ENCODE measurements around the gene UBE2G1.

Gene UBE2G1

DNA sequence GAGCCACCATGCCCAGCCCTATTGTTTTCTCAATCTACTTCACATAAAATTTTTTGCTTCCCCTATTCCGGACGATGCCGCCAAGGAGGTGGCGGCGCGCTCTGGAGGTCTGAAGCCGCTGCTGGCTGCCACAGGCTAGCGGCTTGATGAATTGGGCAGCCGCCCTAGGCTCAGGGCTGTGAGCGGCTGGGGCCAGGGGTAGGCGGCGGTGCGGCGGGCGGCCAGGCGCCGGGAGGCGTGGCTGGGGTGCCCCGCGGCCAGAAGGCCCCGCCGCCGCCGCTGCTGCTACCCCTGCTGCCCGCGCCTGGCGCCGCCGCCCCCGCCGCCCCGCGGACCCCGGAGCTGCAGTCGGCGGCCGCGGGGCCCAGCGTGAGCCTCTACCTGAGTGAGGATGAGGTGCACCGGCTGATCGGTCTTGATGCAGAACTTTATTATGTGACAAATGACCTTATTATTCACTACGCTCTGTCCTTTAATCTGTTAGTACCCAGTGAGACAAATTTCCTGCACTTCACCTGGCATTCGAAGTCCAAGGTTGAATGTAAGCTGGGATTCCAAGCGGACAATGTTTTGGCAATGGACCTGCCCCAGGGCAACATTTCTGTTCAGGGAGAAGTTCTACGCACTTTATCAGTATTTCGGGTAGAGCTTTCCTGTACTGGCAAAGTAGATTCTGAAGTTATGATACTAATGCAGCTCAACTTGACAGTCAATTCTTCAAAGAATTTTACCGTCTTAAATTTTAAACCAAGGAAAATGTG, 144.4 kb downstream of the UBE2G1 start:
- Mint-ChIP-seq H3K4me3 (no peak overlapping the region), H3K9me3 (no peaks in the 10 kb centered on the region), H3K27me3 (no peaks in the 10 kb centered on the region), H3K27ac (no peak overlapping the region), H3K4me1 (ENCODE audit: low read depth) (no peaks in the 10 kb centered on the region), H3K36me3 (ENCODE audit: low read depth) (peaks cover 79% of the 10 kb centered on the region)
- intact Hi-C loops (cut with micrococcal nuclease) = no loop called here

- Mint-ChIP-seq H3K9me3 (no peaks in the 10 kb centered on the region), H3K36me3 (ENCODE audit: low read depth) (peaks cover 80% of the 10 kb centered on the region), H3K4me3 (no peak overlapping the region), H3K4me1 (ENCODE audit: low read depth) (no peaks in the 10 kb centered on the region), H3K27ac (no peak overlapping the region), H3K27me3 (no peaks in the 10 kb centered on the region)
- intact Hi-C loops (cut with micrococcal nuclease) = no loop called here
Observed at GRCh38 chr17:4221163-4221562, 145.3 kb downstream of the UBE2G1 start.

DNA sequence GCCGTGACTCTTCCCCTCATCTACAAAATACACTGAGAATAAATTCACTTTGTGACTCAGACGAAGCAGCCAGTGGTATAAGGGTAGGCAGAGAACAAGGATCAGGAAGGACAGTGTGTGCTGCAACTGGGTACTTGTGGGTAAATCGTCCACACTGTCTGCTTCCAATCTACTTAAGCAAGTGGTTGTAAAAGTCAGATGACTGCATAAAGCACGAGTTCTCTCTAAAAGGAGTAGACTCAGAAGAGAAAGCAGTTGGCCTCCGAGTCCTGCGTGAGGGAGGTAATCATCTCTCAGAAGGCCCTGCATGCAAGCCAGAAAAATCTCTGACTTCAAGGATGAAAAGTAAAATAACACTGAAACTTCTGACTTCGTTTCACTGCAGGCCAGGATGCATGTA, 145.8 kb downstream of the UBE2G1 start:
- peaks cover 77% of the 10 kb centered on the region for H3K36me3 Mint-ChIP-seq (ENCODE audit: low read depth)
- H3K4me3 Mint-ChIP-seq = no peak overlapping the region
- no peak overlapping the region for H3K27ac Mint-ChIP-seq
- H3K9me3 Mint-ChIP-seq = no peaks in the 10 kb centered on the region
- intact Hi-C loops (cut with micrococcal nuclease) = no loop called here
- H3K4me1 Mint-ChIP-seq (ENCODE audit: low read depth) = peaks cover under 1% of the 10 kb centered on the region
- no peaks in the 10 kb centered on the region for H3K27me3 Mint-ChIP-seq

Data from dendritic cell treated with granulocyte-macrophage colony-stimulating factor and Interleukin-4, amounts not matched to agents 40 ng/mL and 50 ng/mL, for 4 days (primary cell).